Measurements from ENCODE around the gene NPC1L1. TPM values are rescaled to one million over a fixed set of nuclear protein-coding genes. Genes with fewer than 3 reads are reported as not detected.

The NPC1L1 gene
- total RNA-seq, 1 experiment from 2014 or later: 0.15 TPM

GRCh38 chr7:44505595-44505994, 35.5 kb downstream of the NPC1L1 start:
- ChIA-PET POLR2A (no interaction called here), RAD21 (ENCODE audit: low non-redundant PET in 1 of 2, low total read pairs in 2 of 2, uncharacterized antibody in 2 of 2, unreplicated experiment in 2 of 2) (no interaction called here), CTCF (no interaction called here)
- Histone ChIP-seq H4K20me1 (ENCODE audit: insufficient read depth) (no peaks in the 10 kb centered on the region), H3K9me3 (ENCODE audit: control insufficient read depth in 1 of 2, insufficient read depth in 1 of 2, low read depth in 1 of 2, low read length in 2 of 2) (no peaks in the 10 kb centered on the region), H3K36me3 (ENCODE audit: control insufficient read depth in 1 of 2, insufficient read depth in 2 of 2, low read length in 2 of 2) (no peaks in the 10 kb centered on the region), H2AFZ (ENCODE audit: low read depth, low read length, poor library complexity, severe bottlenecking) (no peak overlapping the region), H3K27ac (ENCODE audit: low read depth, low read length) (no peak overlapping the region), H3K9ac (ENCODE audit: low read length) (no peak overlapping the region), H3K4me2 (ENCODE audit: low read length) (no peak overlapping the region), H3K9me2 (ENCODE audit: insufficient read depth) (no peaks in the 10 kb centered on the region), H3K27me3 (ENCODE audit: insufficient read depth, low read length) (no peaks in the 10 kb centered on the region), H3K4me3 (replicated peaks in 1 of 2; ENCODE audit: low read depth in 1 of 2, low read length in 2 of 2) (no peak overlapping the region), H3K4me1 (ENCODE audit: control insufficient read depth in 1 of 2, insufficient read depth in 2 of 2, low read length in 2 of 2) (no peaks in the 10 kb centered on the region), H3K79me2 (ENCODE audit: insufficient read depth, low read length) (no peaks in the 10 kb centered on the region)
- no peak for TF ChIP-seq CEBPB (IDR thresholded peaks at IDR 0.05; ENCODE audit: low read depth)
- TF ChIP-seq CBX3 (IDR thresholded peaks at IDR 0.05; ENCODE audit: low read depth): no peak
- no peak for TF ChIP-seq ATF3 (IDR thresholded peaks at IDR 0.05)
- no peak for TF ChIP-seq YY1 (IDR thresholded peaks at IDR 0.05; ENCODE audit: extremely low read depth, insufficient replicate concordance, low read depth, low read length)
- TF ChIP-seq EGR1 (IDR thresholded peaks at IDR 0.05; ENCODE audit: low read depth): no peak
- no peak for TF ChIP-seq SP1 (IDR thresholded peaks at IDR 0.05; ENCODE audit: low read depth)
- TF ChIP-seq FOSL1 (IDR thresholded peaks at IDR 0.05; ENCODE audit: low read depth): no peak
- TF ChIP-seq RAD21 (IDR thresholded peaks at IDR 0.05; ENCODE audit: low read depth): no peak
- TF ChIP-seq MAX (IDR thresholded peaks at IDR 0.05): no peak
- TF ChIP-seq SRF (IDR thresholded peaks at IDR 0.05; ENCODE audit: low read depth): no peak
- DNase-seq (ENCODE audit: low read depth, low spot score) (no peak), ATAC-seq (no peak)
- no TSS peak for BruUV-seq (replicated peaks)
- intact Hi-C loops (cut with micrococcal nuclease): no loop called here

GRCh38 chr7:44498230-44498954, 42.7 kb downstream of the NPC1L1 start:
- H3K4me1 ChIP-seq (ENCODE audit: control insufficient read depth in 1 of 2, insufficient read depth in 2 of 2, low read length in 2 of 2): no peaks in the 10 kb centered on the region
- no peak overlapping the region for H3K9ac ChIP-seq (ENCODE audit: low read length)
- no peak overlapping the region for H3K27ac ChIP-seq (ENCODE audit: low read depth, low read length)
- ChIA-PET RAD21 (ENCODE audit: low non-redundant PET in 1 of 2, low total read pairs in 2 of 2, uncharacterized antibody in 2 of 2, unreplicated experiment in 2 of 2) (no interaction called here), CTCF (no interaction called here), POLR2A (no interaction called here)
- no peak for DNase-seq (ENCODE audit: low read depth, low spot score)
- no TSS peak for BruUV-seq (replicated peaks)
- no peaks in the 10 kb centered on the region for H3K9me3 ChIP-seq (ENCODE audit: control insufficient read depth in 1 of 2, insufficient read depth in 1 of 2, low read depth in 1 of 2, low read length in 2 of 2)
- no peaks in the 10 kb centered on the region for H3K79me2 ChIP-seq (ENCODE audit: insufficient read depth, low read length)
- no peak overlapping the region for H3K4me3 ChIP-seq (replicated peaks in 1 of 2; ENCODE audit: low read depth in 1 of 2, low read length in 2 of 2)
- no peak for ATAC-seq
- no peaks in the 10 kb centered on the region for H3K27me3 ChIP-seq (ENCODE audit: insufficient read depth, low read length)
- no peaks in the 10 kb centered on the region for H4K20me1 ChIP-seq (ENCODE audit: insufficient read depth)
- H3K4me2 ChIP-seq (ENCODE audit: low read length): no peak overlapping the region
- no peaks in the 10 kb centered on the region for H3K9me2 ChIP-seq (ENCODE audit: insufficient read depth)
- intact Hi-C loops (cut with micrococcal nuclease): no loop called here
- no peaks in the 10 kb centered on the region for H3K36me3 ChIP-seq (ENCODE audit: control insufficient read depth in 1 of 2, insufficient read depth in 2 of 2, low read length in 2 of 2)
- H2AFZ ChIP-seq (ENCODE audit: low read depth, low read length, poor library complexity, severe bottlenecking): no peak overlapping the region
- no peak for TF ChIP-seq CEBPB (IDR thresholded peaks at IDR 0.05; ENCODE audit: low read depth)
- no peak for TF ChIP-seq POLR2AphosphoS5 (IDR thresholded peaks at IDR 0.05; ENCODE audit: low read depth, low read length)
- no peak for TF ChIP-seq ATF3 (IDR thresholded peaks at IDR 0.05)
- TF ChIP-seq YY1 (IDR thresholded peaks at IDR 0.05; ENCODE audit: extremely low read depth, insufficient replicate concordance, low read depth, low read length): no peak
- TF ChIP-seq SIN3A (IDR thresholded peaks at IDR 0.05; ENCODE audit: low read depth): no peak
- TF ChIP-seq REST (IDR thresholded peaks at IDR 0.05; ENCODE audit: low read depth): no peak
- TF ChIP-seq EZH2 (IDR thresholded peaks at IDR 0.05): no peak

Measured in HCT116 (cell line).